Tibial nerve (tissue), 3 donors: ENCODE results near the gene KRTAP4-12.

Experiments
- CTCF ChIP-seq, 5 experiments: fragments of 200-600 bp in 3 of 5; fragments of 450-650 bp in 2 of 5; sonication (generic) in 3 of 5; IDR thresholded peaks; one replicate each; pipeline ENCODE4 v1.5.1; 2016 to 2019; ENCODE audit warnings: antibody characterized with exemption in 5 of 5, mild to moderate bottlenecking in 3 of 5, moderate library complexity in 2 of 5
- POLR2A ChIP-seq, 2 donors: fragments of 450-650 bp; IDR thresholded peaks; one replicate each; pipeline ENCODE4 v1.6.1; 2017; ENCODE audit warnings: antibody characterized with exemption in 2 of 2, mild to moderate bottlenecking in 2 of 2, moderate library complexity in 2 of 2

- TF ChIP-seq CTCF (IDR thresholded peaks at IDR 0.05) (no peak), POLR2A (IDR thresholded peaks at IDR 0.05) (no peak)
Measured at GRCh38 chr17:41160648-41161047, 36.7 kb upstream of the KRTAP4-12 start, which contains the start of gene KRTAP4-4.
